Neural cell (in vitro differentiated cells): Measurements from ENCODE around the gene GPRC5A.

Source experiments
- CTCF ChIP-seq: fragments of 450-650 bp; IDR thresholded peaks from 2 replicates; pipeline ENCODE4 v1.5.1; 2014; ENCODE audit warnings: antibody characterized with exemption, mild to moderate bottlenecking, moderate library complexity; ENCODE audit not compliant: poor library complexity, severe bottlenecking
- EP300 ChIP-seq: fragments of 450-650 bp; conservative IDR thresholded peaks from 2 replicates; pipeline ENCODE4 v1.6.1; 2014; ENCODE audit warnings: antibody characterized with exemption, mild to moderate bottlenecking, moderate library complexity; ENCODE audit not compliant: poor library complexity, severe bottlenecking
- EZH2 ChIP-seq: fragments of 200-600, 300-800 bp; shearing (Covaris generic), sonication (generic); IDR thresholded peaks from 2 replicates; pipeline ENCODE4 v1.6.1; 2014; ENCODE audit warnings: antibody characterized with exemption, low read length, borderline replicate concordance, mild to moderate bottlenecking; ENCODE audit not compliant: insufficient read depth, poor library complexity, severe bottlenecking
- MXI1 ChIP-seq: fragments of 450-650 bp; conservative IDR thresholded peaks from 2 replicates; pipeline ENCODE4 v1.6.1; 2014; ENCODE audit warnings: antibody characterized with exemption, mild to moderate bottlenecking; ENCODE audit not compliant: poor library complexity, severe bottlenecking
- POLR2AphosphoS5 ChIP-seq: IDR thresholded peaks from 2 replicates; pipeline ENCODE4 v1.6.1; 2012
- RAD21 ChIP-seq: fragments of 450-650 bp; conservative IDR thresholded peaks from 2 replicates; pipeline ENCODE4 v1.6.1; 2014; ENCODE audit warnings: antibody characterized with exemption, mild to moderate bottlenecking, moderate library complexity
- SMC3 ChIP-seq: fragments of 450-650 bp; conservative IDR thresholded peaks from 2 replicates; pipeline ENCODE4 v1.6.1; 2014; ENCODE audit warnings: antibody characterized with exemption, mild to moderate bottlenecking, moderate library complexity; ENCODE audit not compliant: poor library complexity
- TAF1 ChIP-seq: IDR thresholded peaks from 2 replicates; pipeline ENCODE4 v1.6.1; 2012; ENCODE audit warnings: low read depth
- TF ChIP-seq, protein P1 (sequence below): IDR thresholded peaks from 2 replicates; pipeline ENCODE4 v1.6.1; 2012; ENCODE audit warnings: borderline replicate concordance

GRCh38 chr12:12925388-12925787, 34.0 kb downstream of the GPRC5A start:
- TF ChIP-seq CTCF (no peak), EP300 (no peak), EZH2 (no peak), RAD21 (no peak), POLR2AphosphoS5 (no peak), MXI1 (no peak), TAF1 (no peak), SMC3 (no peak)
- TF ChIP-seq, protein P1, sequence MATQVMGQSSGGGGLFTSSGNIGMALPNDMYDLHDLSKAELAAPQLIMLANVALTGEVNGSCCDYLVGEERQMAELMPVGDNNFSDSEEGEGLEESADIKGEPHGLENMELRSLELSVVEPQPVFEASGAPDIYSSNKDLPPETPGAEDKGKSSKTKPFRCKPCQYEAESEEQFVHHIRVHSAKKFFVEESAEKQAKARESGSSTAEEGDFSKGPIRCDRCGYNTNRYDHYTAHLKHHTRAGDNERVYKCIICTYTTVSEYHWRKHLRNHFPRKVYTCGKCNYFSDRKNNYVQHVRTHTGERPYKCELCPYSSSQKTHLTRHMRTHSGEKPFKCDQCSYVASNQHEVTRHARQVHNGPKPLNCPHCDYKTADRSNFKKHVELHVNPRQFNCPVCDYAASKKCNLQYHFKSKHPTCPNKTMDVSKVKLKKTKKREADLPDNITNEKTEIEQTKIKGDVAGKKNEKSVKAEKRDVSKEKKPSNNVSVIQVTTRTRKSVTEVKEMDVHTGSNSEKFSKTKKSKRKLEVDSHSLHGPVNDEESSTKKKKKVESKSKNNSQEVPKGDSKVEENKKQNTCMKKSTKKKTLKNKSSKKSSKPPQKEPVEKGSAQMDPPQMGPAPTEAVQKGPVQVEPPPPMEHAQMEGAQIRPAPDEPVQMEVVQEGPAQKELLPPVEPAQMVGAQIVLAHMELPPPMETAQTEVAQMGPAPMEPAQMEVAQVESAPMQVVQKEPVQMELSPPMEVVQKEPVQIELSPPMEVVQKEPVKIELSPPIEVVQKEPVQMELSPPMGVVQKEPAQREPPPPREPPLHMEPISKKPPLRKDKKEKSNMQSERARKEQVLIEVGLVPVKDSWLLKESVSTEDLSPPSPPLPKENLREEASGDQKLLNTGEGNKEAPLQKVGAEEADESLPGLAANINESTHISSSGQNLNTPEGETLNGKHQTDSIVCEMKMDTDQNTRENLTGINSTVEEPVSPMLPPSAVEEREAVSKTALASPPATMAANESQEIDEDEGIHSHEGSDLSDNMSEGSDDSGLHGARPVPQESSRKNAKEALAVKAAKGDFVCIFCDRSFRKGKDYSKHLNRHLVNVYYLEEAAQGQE = no peak
